HepG2 (cell line): ENCODE data around the gene ACVR1B. TPM values are rescaled to one million over a fixed set of nuclear protein-coding genes. Genes with fewer than 3 reads are reported as not detected.

Source experiments
- HDAC6 ChIP-seq: fragments of 200-600 bp; sonication (generic); IDR thresholded peaks from 2 replicates; pipeline ENCODE4 v1.7.0; 2017; ENCODE audit warnings: mild to moderate bottlenecking, antibody characterized with exemption, low read length, low read depth
- IRF2 ChIP-seq: IDR thresholded peaks from 2 replicates; pipeline ENCODE4 v1.6.1; 2018; ENCODE audit warnings: missing genetic modification reagents, missing compliant biosample characterization
- JDP2 ChIP-seq: sonication (generic); formaldehyde crosslinking; IDR thresholded peaks from 2 replicates; pipeline ENCODE4 v1.8.1; 2022; ENCODE audit warnings: missing genetic modification reagents, borderline replicate concordance
- KAT8 ChIP-seq: IDR thresholded peaks from 2 replicates; pipeline ENCODE4 v1.6.1; 2016; ENCODE audit warnings: missing genetic modification reagents, missing compliant biosample characterization
- MAFG ChIP-seq: sonication (generic); formaldehyde crosslinking; IDR thresholded peaks from 2 replicates; pipeline ENCODE4 v1.5.1; 2020; ENCODE audit warnings: mild to moderate bottlenecking, missing genetic modification reagents
- NFIB ChIP-seq: sonication (generic); formaldehyde crosslinking; IDR thresholded peaks from 2 replicates; pipeline ENCODE4 v1.9.0; 2021; ENCODE audit warnings: missing genetic modification reagents, mild to moderate bottlenecking, borderline replicate concordance
- NR2F2 ChIP-seq: IDR thresholded peaks from 2 replicates; pipeline ENCODE4 v1.6.1; 2012; ENCODE audit warnings: low read depth, inconsistent platforms, borderline replicate concordance
- RFXAP ChIP-seq: sonication (generic); formaldehyde crosslinking; IDR thresholded peaks from 2 replicates; pipeline ENCODE4 v1.4.0; 2020; ENCODE audit warnings: missing genetic modification reagents, borderline replicate concordance
- RORA ChIP-seq: sonication (generic); formaldehyde crosslinking; IDR thresholded peaks from 2 replicates; pipeline ENCODE4 v1.5.0; 2020; ENCODE audit warnings: mild to moderate bottlenecking, missing genetic modification reagents, moderate library complexity
- SALL2 ChIP-seq: sonication (generic); formaldehyde crosslinking; IDR thresholded peaks from 2 replicates; pipeline ENCODE4 v1.8.1; 2023; ENCODE audit warnings: mild to moderate bottlenecking, missing genetic modification reagents, inconsistent platforms
- SMAD3 ChIP-seq: sonication (generic); formaldehyde crosslinking; IDR thresholded peaks from 2 replicates; pipeline ENCODE4 v1.4.0; 2020; ENCODE audit warnings: missing genetic modification reagents
- SNRNP70 ChIP-seq: fragments of 200-400 bp; formaldehyde crosslinking; IDR thresholded peaks from 2 replicates; pipeline ENCODE4 v1.6.1; 2017; ENCODE audit warnings: mild to moderate bottlenecking, low read depth, low read length, moderate library complexity
- TBP ChIP-seq: sonication (generic); formaldehyde crosslinking; IDR thresholded peaks from 2 replicates; pipeline ENCODE4 v1.5.0; 2020; ENCODE audit warnings: missing genetic modification reagents
- ZFAT ChIP-seq: sonication (generic); formaldehyde crosslinking; conservative IDR thresholded peaks from 2 replicates; pipeline ENCODE4 v1.8.1; 2023; ENCODE audit warnings: missing genetic modification reagents, inconsistent platforms
- ZNF124 ChIP-seq: sonication (generic); formaldehyde crosslinking; IDR thresholded peaks from 2 replicates; pipeline ENCODE4 v1.4.0; 2020; ENCODE audit warnings: missing genetic modification reagents
- ZNF335 ChIP-seq: sonication (generic); formaldehyde crosslinking; IDR thresholded peaks from 2 replicates; pipeline ENCODE4 v1.4.0; 2020; ENCODE audit warnings: missing genetic modification reagents
- ZNF577 ChIP-seq: sonication (generic); formaldehyde crosslinking; IDR thresholded peaks from 2 replicates; pipeline ENCODE4 v1.4.0; 2020; ENCODE audit warnings: mild to moderate bottlenecking, low read depth, missing genetic modification reagents, borderline replicate concordance
- ZNF841 ChIP-seq: sonication (generic); formaldehyde crosslinking; IDR thresholded peaks from 2 replicates; pipeline ENCODE4 v1.8.1; 2023; ENCODE audit warnings: missing genetic modification reagents, borderline replicate concordance
- polyA plus RNA-seq, 8 experiments: library from polyadenylated mRNA; depleted of rRNA in 3 of 8; stranded (reverse) in 7 of 8; unstranded in 1 of 8; fragments of >200 nt; fragmentation: Illumina TruSeq in 4 of 8; extraction: Trizol in 4 of 8; gene quantifications; 2 replicates each; pipeline versions ENCODE4 v1.2.1 to v1.2.3, GENCODE V29; 2011 to 2016; ENCODE audit warnings: low read depth in 4 of 8, missing spikeins in 1 of 8, mixed read lengths in 1 of 8; ENCODE audit not compliant: insufficient read depth in 1 of 8
- total RNA-seq, 5 experiments: library from RNA; depleted of rRNA; stranded (reverse); fragments of >200 nt; fragmentation: Illumina TruSeq; extraction: Trizol; gene quantifications; 2 replicates each; pipeline ENCODE4 v1.2.3, GENCODE V29; 2016; ENCODE audit warnings: low read depth in 1 of 5
- TF ChIP-seq, protein P1 (sequence below): sonication (generic); formaldehyde crosslinking; IDR thresholded peaks from 2 replicates; pipeline ENCODE4 v1.4.0; 2020; ENCODE audit warnings: mild to moderate bottlenecking, missing genetic modification reagents
- TF ChIP-seq, protein P2 (sequence below): IDR thresholded peaks from 2 replicates; pipeline ENCODE4 v1.6.1; 2012; ENCODE audit warnings: inconsistent platforms
- TF ChIP-seq, protein P3 (sequence below): IDR thresholded peaks from 2 replicates; pipeline ENCODE4 v1.6.1; 2016; ENCODE audit warnings: missing compliant biosample characterization, missing genetic modification reagents, borderline replicate concordance
- TF ChIP-seq, protein P4 (sequence below): sonication (generic); formaldehyde crosslinking; IDR thresholded peaks from 2 replicates; pipeline ENCODE4 v1.4.0; 2020; ENCODE audit warnings: missing genetic modification reagents, borderline replicate concordance
- TF ChIP-seq, protein P5 (sequence below): sonication (generic); formaldehyde crosslinking; IDR thresholded peaks from 2 replicates; pipeline ENCODE4 v1.4.0; 2020; ENCODE audit warnings: missing genetic modification reagents

Gene ACVR1B
- total and polyA plus RNA-seq, 2 of the 13 experiments (the other 11 are each of a cell fraction or from before 2014, with no cell fraction given) = 8.9 to 12.1 TPM

DNA sequence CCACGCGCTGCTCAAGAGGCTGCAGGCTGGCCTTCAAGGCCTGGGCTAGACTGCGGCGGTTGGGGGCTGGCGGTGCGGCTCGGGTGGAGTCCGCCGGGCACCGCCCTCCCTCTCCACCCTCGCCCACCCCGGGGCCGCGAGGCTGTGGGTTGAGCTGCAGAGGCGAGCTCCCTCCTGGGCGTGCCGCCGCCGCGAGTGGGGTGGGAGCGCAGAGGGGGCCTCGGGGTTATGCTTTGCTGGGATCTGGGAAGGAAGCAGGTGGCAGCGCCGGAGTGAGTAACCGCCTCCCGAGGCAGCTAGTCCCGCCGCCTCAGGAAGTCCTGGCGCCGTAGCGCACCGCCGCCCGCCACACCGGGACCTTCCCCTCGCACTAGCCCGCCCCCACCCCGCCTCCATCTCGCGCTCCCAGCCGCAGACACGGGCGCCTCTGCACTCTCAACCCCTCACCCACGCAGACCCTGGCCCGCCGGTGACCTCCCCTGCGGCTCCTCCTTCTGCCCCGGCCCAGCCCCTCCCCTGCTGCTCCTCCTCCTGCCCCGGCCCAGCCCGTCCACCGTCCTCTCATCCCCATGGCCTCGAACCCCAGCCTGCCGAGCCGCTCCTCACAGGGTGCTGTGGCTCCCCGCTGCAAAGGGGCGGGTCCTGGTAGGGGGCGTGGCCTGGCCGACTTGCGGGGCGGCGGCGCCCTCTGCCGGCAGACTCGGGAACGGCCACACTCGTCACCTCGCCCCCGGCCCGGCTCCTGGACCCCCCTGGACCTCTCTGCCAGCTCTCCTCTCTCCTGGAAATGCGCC is 71.9 kb downstream of the ACVR1B start (continued):
- TF ChIP-seq NR2F2 (no peak), SMAD3 (no peak), MAFG (CRISPR knock-in tag) (no peak), RFXAP (CRISPR knock-in tag) (no peak), RORA (CRISPR knock-in tag) (no peak), ZNF124 (no peak), ZNF335 (CRISPR knock-in tag) (no peak), ZNF841 (CRISPR knock-in tag) (no peak), JDP2 (CRISPR knock-in tag) (no peak), TBP (CRISPR knock-in tag) (no peak), SNRNP70 (no peak), ZNF577 (no peak), NFIB (CRISPR knock-in tag) (no peak), ZFAT (CRISPR knock-in tag) (no peak), SALL2 (no peak), HDAC6 (no peak), KAT8 (CRISPR knock-in tag) (no peak), IRF2 (0 out of 2 replicates have a peak, but pooled peaks have one; percentile 39)
- TF ChIP-seq, protein P1, sequence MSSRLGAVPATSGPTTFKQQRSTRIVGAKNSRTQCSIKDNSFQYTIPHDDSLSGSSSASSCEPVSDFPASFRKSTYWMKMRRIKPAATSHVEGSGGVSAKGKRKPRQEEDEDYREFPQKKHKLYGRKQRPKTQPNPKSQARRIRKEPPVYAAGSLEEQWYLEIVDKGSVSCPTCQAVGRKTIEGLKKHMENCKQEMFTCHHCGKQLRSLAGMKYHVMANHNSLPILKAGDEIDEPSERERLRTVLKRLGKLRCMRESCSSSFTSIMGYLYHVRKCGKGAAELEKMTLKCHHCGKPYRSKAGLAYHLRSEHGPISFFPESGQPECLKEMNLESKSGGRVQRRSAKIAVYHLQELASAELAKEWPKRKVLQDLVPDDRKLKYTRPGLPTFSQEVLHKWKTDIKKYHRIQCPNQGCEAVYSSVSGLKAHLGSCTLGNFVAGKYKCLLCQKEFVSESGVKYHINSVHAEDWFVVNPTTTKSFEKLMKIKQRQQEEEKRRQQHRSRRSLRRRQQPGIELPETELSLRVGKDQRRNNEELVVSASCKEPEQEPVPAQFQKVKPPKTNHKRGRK (CRISPR knock-in tag) = no peak
- TF ChIP-seq, protein P2, sequence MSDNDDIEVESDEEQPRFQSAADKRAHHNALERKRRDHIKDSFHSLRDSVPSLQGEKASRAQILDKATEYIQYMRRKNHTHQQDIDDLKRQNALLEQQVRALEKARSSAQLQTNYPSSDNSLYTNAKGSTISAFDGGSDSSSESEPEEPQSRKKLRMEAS = peak; percentile 47; the same call in 1 of the 2 replicates
- TF ChIP-seq, protein P3, sequence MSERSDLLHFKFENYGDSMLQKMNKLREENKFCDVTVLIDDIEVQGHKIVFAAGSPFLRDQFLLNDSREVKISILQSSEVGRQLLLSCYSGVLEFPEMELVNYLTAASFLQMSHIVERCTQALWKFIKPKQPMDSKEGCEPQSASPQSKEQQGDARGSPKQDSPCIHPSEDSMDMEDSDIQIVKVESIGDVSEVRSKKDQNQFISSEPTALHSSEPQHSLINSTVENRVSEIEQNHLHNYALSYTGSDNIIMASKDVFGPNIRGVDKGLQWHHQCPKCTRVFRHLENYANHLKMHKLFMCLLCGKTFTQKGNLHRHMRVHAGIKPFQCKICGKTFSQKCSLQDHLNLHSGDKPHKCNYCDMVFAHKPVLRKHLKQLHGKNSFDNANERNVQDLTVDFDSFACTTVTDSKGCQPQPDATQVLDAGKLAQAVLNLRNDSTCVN (CRISPR knock-in tag) = no peak
- TF ChIP-seq, protein P4, sequence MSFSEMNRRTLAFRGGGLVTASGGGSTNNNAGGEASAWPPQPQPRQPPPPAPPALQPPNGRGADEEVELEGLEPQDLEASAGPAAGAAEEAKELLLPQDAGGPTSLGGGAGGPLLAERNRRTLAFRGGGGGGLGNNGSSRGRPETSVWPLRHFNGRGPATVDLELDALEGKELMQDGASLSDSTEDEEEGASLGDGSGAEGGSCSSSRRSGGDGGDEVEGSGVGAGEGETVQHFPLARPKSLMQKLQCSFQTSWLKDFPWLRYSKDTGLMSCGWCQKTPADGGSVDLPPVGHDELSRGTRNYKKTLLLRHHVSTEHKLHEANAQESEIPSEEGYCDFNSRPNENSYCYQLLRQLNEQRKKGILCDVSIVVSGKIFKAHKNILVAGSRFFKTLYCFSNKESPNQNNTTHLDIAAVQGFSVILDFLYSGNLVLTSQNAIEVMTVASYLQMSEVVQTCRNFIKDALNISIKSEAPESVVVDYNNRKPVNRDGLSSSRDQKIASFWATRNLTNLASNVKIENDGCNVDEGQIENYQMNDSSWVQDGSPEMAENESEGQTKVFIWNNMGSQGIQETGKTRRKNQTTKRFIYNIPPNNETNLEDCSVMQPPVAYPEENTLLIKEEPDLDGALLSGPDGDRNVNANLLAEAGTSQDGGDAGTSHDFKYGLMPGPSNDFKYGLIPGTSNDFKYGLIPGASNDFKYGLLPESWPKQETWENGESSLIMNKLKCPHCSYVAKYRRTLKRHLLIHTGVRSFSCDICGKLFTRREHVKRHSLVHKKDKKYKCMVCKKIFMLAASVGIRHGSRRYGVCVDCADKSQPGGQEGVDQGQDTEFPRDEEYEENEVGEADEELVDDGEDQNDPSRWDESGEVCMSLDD (CRISPR knock-in tag) = no peak
- TF ChIP-seq, protein P5, sequence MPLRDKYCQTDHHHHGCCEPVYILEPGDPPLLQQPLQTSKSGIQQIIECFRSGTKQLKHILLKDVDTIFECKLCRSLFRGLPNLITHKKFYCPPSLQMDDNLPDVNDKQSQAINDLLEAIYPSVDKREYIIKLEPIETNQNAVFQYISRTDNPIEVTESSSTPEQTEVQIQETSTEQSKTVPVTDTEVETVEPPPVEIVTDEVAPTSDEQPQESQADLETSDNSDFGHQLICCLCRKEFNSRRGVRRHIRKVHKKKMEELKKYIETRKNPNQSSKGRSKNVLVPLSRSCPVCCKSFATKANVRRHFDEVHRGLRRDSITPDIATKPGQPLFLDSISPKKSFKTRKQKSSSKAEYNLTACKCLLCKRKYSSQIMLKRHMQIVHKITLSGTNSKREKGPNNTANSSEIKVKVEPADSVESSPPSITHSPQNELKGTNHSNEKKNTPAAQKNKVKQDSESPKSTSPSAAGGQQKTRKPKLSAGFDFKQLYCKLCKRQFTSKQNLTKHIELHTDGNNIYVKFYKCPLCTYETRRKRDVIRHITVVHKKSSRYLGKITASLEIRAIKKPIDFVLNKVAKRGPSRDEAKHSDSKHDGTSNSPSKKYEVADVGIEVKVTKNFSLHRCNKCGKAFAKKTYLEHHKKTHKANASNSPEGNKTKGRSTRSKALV (CRISPR knock-in tag) = no peak; the same call in 1 of the 2 replicates
